ENCODE data around the gene SIK1.

The SIK1 gene

GRCh38 chr21:43368685-43369084, 58.2 kb downstream of the SIK1 start:
- DNase-seq (ENCODE audit: low read depth, low spot score): no peak
- H3K4me3 ChIP-seq (ENCODE audit: low read depth, low read length): no peak overlapping the region
- no peak for TF ChIP-seq CTCF (IDR thresholded peaks at IDR 0.05; ENCODE audit: low read depth, low read length)
- in situ Hi-C loops (cut with HindIII; ENCODE audit: low sequenced_read_pairs): no loop called here

GRCh38 chr21:43367859-43368258, 59.1 kb downstream of the SIK1 start:
- no peak for DNase-seq (ENCODE audit: low read depth, low spot score)
- H3K4me3 ChIP-seq (ENCODE audit: low read depth, low read length): no peak overlapping the region
- TF ChIP-seq CTCF (IDR thresholded peaks at IDR 0.05; ENCODE audit: low read depth, low read length): no peak
- in situ Hi-C loops (cut with HindIII; ENCODE audit: low sequenced_read_pairs): no loop called here

DNA sequence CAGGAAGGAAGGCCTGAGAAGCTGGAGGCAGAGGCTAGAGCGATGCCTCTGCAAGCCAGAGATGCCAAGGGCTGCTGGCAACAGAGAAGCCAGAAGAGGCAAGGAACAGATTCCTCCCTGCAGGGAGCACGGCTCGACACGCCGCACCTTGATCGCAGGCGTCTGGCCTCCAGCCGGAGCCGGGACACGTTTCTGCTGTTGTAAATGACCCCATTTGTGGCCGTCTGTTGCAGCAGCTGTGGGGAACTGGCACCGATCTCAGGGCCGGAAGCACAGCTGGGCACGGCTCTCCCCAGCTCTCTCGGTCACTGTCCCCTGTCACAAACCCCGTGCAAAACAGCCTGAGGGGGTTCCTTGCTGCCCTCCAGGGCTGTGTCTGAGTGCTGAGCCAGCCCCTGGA, 59.6 kb downstream of the SIK1 start:
- H3K4me3 ChIP-seq (ENCODE audit: low read depth, low read length): no peak overlapping the region
- in situ Hi-C loops (cut with HindIII; ENCODE audit: low sequenced_read_pairs): no loop called here
- no peak for DNase-seq (ENCODE audit: low read depth, low spot score)
- no peak for TF ChIP-seq CTCF (IDR thresholded peaks at IDR 0.05; ENCODE audit: low read depth, low read length)

DNA sequence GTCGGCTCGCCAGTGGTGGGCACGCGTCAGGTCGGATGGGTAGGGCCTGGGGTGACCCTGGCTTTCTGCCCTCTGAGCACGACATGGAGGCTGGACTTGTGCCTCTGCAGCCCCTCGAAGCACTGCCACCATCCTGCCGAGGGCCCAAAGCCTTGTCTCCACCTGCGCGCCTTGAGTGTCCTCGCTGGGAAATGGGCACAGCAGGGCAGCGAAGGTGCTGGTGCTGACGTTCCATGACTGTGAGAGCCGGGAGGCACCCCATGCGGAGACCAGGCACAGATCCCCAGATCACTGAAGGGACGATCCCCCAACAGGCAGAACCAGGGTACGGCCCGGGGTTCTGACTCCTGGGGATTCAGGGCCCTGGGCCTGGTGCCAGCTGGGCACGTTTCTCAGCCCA, 60.3 kb downstream of the SIK1 start:
- H3K4me3 ChIP-seq (ENCODE audit: low read depth, low read length): no peak overlapping the region
- TF ChIP-seq CTCF (IDR thresholded peaks at IDR 0.05; ENCODE audit: low read depth, low read length): no peak
- in situ Hi-C loops (cut with HindIII; ENCODE audit: low sequenced_read_pairs): no loop called here
- DNase-seq (ENCODE audit: low read depth, low spot score): no peak

DNA sequence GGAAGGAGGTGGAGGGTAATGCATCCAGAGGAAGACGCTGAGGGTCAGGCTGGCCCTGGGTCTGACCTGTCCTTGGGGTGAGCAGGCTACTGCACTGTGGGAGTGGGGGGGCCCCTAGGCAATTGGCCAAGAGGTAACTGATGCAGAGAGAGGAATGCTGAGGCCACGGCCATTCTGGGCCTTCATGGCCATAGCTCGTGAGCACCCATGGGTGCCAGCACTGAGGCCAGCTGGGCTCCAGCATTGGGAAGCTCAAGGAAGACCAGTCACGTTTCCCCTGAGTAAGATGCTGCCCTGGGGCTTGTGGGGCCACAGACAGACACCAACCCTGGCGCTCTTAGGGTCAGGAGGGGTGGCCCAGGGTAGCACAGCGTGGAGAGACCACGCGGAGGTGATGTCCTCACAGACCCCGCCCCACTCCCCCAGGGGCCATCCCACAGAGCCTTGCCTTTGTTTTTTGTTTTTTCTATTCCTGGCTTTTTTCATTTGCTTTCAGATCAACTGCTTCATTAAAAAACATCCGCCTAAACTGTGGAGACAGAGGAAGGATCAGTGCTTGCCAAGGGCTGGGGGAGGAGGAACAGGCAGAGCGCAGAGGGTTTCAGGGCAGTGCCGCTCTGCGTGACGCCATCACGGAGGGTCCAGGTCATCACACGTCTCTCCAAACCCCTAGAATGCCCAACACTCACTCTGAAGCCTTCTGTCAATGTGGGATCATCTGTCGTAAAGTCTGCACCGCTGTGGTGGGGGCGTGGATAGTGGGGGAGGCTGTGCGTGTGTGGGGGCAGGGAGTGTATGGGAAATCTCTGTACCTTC, 61.1 kb downstream of the SIK1 start:
- no peak for TF ChIP-seq CTCF (IDR thresholded peaks at IDR 0.05; ENCODE audit: low read depth, low read length)
- H3K4me3 ChIP-seq (ENCODE audit: low read depth, low read length): no peak overlapping the region
- DNase-seq (ENCODE audit: low read depth, low spot score): no peak
- in situ Hi-C loops (cut with HindIII; ENCODE audit: low sequenced_read_pairs): no loop called here

DNA sequence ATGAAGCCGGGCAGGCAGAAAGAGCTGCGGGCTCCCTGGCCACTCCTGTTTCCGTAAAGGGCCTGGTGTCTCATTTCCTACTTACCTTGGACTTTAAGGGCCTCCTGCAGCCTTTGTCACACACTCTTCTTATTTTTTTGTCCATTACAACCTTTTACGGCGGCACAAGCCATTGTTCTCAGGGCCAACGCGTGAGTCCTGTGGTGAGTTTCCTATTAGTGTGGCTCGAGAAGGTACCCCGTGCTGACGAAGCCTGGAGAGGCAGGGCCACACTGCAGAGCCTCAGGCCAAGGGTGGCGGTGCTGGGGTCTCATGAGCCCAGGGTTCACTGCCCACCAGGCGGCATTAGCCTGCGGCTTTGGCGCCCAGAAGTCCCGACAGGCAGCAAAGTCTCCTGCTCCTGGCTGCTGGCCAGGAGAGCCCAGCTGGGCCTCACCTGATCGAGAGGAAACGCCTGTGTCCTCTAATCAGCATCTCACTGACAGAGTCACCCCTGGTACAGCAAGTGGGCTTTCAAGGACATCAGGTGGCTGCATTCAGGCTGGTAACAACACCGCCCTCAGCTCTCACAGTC, 62.0 kb downstream of the SIK1 start:
- TF ChIP-seq CTCF (IDR thresholded peaks at IDR 0.05; ENCODE audit: low read depth, low read length): no peak
- in situ Hi-C loops (cut with HindIII; ENCODE audit: low sequenced_read_pairs): no loop called here
- DNase-seq (ENCODE audit: low read depth, low spot score): no peak
- no peak overlapping the region for H3K4me3 ChIP-seq (ENCODE audit: low read depth, low read length)

Measured in astrocyte of the spinal cord (primary cell).